Endothelial cell of umbilical vein (primary cell): ENCODE data around the gene PCF11. TPM values are rescaled to one million over a fixed set of nuclear protein-coding genes. Genes with fewer than 3 reads are reported as not detected.

ENCODE experiments used
- BruUV-seq: library from RNA; stranded (reverse); fragments of 400-500 nt; replicated peaks from 2 replicates; lab custom pipeline; 2021; lab: Mats Ljungman, UMichigan
- CTCF ChIA-PET: fragments of 300-600, 350-600 bp; sonication (Branson Sonifier 250); formaldehyde crosslinking; loops from one replicate; lab custom pipeline; 2021; ENCODE audit warnings: antibody characterized with exemption, inconsistent platforms; lab: Charles Lee
- POLR2A ChIA-PET: fragments of 300-600, 350-600 bp; sonication (Branson Sonifier 250); formaldehyde crosslinking; loops from one replicate; lab custom pipeline; 2021; ENCODE audit warnings: antibody characterized with exemption, inconsistent platforms; lab: Charles Lee
- DNase-seq: peaks from one replicate; pipeline ENCODE4 v3.0.0-alpha.2; 2011; ENCODE audit warnings: low read depth, low spot score
- FAIRE-seq: peaks from 2 replicates; lab custom pipeline; 2011; peaks lifted over from hg19 to GRCh38; lab: Jason Lieb, UNC
- H2AFZ ChIP-seq: 2 replicates; pipeline ENCODE4 v1.6.0; 2012; ENCODE audit warnings: low read depth, low read length, control low read depth, inconsistent platforms
- H3K27ac ChIP-seq: 2 replicates; pipeline ENCODE4 v1.5.1; 2011; ENCODE audit warnings: low read depth, mild to moderate bottlenecking, control low read depth, low read length, moderate library complexity; ENCODE audit not compliant: insufficient read depth
- H3K27me3 ChIP-seq, 2 experiments: 2 replicates each; pipeline versions ENCODE4 v1.6.0 to v1.6.1; 2011; ENCODE audit warnings: low read length in 2 of 2, mixed read lengths in 1 of 2; ENCODE audit not compliant: control insufficient read depth in 2 of 2, insufficient read depth in 2 of 2
- H3K36me3 ChIP-seq, 2 experiments: 2 replicates in 1 of 2; 3 replicates in 1 of 2; pipeline ENCODE4 v1.5.1; 2011; ENCODE audit warnings: low read length in 2 of 2, mild to moderate bottlenecking in 1 of 2, moderate library complexity in 1 of 2; ENCODE audit not compliant: control insufficient read depth in 2 of 2, insufficient read depth in 2 of 2; ENCODE audit errors: extremely low read depth in 1 of 2
- H3K4me1 ChIP-seq: 3 replicates; pipeline ENCODE4 v1.5.1; 2011; ENCODE audit warnings: mild to moderate bottlenecking, low read length; ENCODE audit not compliant: control insufficient read depth, insufficient read depth; ENCODE audit errors: extremely low read depth
- H3K4me2 ChIP-seq: 2 replicates; pipeline ENCODE4 v1.6.1; 2011; ENCODE audit warnings: low read length, control low read depth, mixed read lengths; ENCODE audit not compliant: insufficient read depth
- H3K4me3 ChIP-seq, 3 experiments: fragments of 200-600 bp in 1 of 3; sonication (generic), shearing (Covaris generic) in 1 of 3; replicated peaks in 1 of 3; 2 replicates each; pipeline ENCODE4 v1.5.1; 2011 to 2016; ENCODE audit warnings: control low read depth in 3 of 3, low read length in 3 of 3, mild to moderate bottlenecking in 2 of 3, inconsistent platforms in 1 of 3, low read depth in 1 of 3, moderate library complexity in 1 of 3; ENCODE audit not compliant: insufficient read depth in 1 of 3
- H3K79me2 ChIP-seq: 2 replicates; pipeline ENCODE4 v1.6.0; 2012; ENCODE audit warnings: low read length, inconsistent platforms; ENCODE audit not compliant: control insufficient read depth, insufficient read depth
- H3K9ac ChIP-seq: replicated peaks from 2 replicates; pipeline ENCODE3; 2011; ENCODE audit warnings: low read length, control low read depth; ENCODE audit not compliant: insufficient read depth; ENCODE audit errors: extremely low read depth
- H3K9me1 ChIP-seq: replicated peaks from 3 replicates; pipeline ENCODE4 v1.6.0; 2011; ENCODE audit warnings: mild to moderate bottlenecking, low read length; ENCODE audit not compliant: control insufficient read depth, insufficient read depth; ENCODE audit errors: extremely low read depth
- H3K9me3 ChIP-seq: replicated peaks from 2 replicates; pipeline ENCODE4 v1.5.1; 2012; ENCODE audit warnings: low read length, inconsistent platforms; ENCODE audit not compliant: control insufficient read depth, insufficient read depth
- H4K20me1 ChIP-seq: replicated peaks from 2 replicates; pipeline ENCODE3; 2011; ENCODE audit warnings: mild to moderate bottlenecking, low read length; ENCODE audit not compliant: control insufficient read depth, insufficient read depth; ENCODE audit errors: extremely low read depth
- EZH2 ChIP-seq: IDR thresholded peaks from 2 replicates; pipeline ENCODE4 v1.6.1; 2012; ENCODE audit warnings: borderline replicate concordance, low read depth, mild to moderate bottlenecking, moderate library complexity, low read length, inconsistent platforms; ENCODE audit not compliant: severe bottlenecking
- FOS ChIP-seq: IDR thresholded peaks from 2 replicates; pipeline ENCODE4 v1.6.1; 2011; ENCODE audit warnings: mild to moderate bottlenecking, low read length, moderate library complexity, borderline replicate concordance; ENCODE audit not compliant: insufficient read depth
- GATA2 ChIP-seq: IDR thresholded peaks from 2 replicates; pipeline ENCODE4 v1.7.0; 2011; ENCODE audit warnings: low read depth, mild to moderate bottlenecking, moderate library complexity, mixed read lengths, low read length; ENCODE audit not compliant: insufficient read length, insufficient read depth
- JUN ChIP-seq: IDR thresholded peaks from 2 replicates; pipeline ENCODE4 v1.6.1; 2011; ENCODE audit warnings: borderline replicate concordance, low read depth; ENCODE audit not compliant: insufficient read length, insufficient read depth
- MYC ChIP-seq: IDR thresholded peaks from one replicate; pipeline ENCODE4 v1.6.1; 2011; ENCODE audit warnings: mild to moderate bottlenecking, low read depth, low read length
- POLR2A ChIP-seq: IDR thresholded peaks from 2 replicates; pipeline ENCODE4 v1.6.1; 2012; ENCODE audit warnings: low read depth, mild to moderate bottlenecking, control low read depth, low read length
- POLR2AphosphoS5 ChIP-seq: IDR thresholded peaks from 2 replicates; pipeline ENCODE4 v1.6.1; 2012; ENCODE audit warnings: low read depth, mild to moderate bottlenecking, control low read depth, low read length, moderate library complexity; ENCODE audit not compliant: insufficient read depth
- dilution Hi-C: fragments of 300-500 bp; cut with MboI; formaldehyde crosslinking; loops from one replicate; pipeline ENCODE4 v1.15.0; 2019; ENCODE audit warnings: low sequenced_read_pairs; ENCODE audit not compliant: extremely low pct_ligation_motif_present
- intact Hi-C: fragments of 100-400 bp; cut with micrococcal nuclease; formaldehyde crosslinking; loops from one replicate; pipeline ENCODE4 v1.10.0; 2022
- polyA plus RNA-seq, 4 experiments: library from polyadenylated mRNA; depleted of rRNA in 3 of 4; stranded (reverse) in 3 of 4; unstranded in 1 of 4; fragments of >200 nt; gene quantifications; 2 replicates each; pipeline versions ENCODE4 v1.2.1 to v1.2.3, GENCODE V29; 2011 to 2012; ENCODE audit warnings: missing spikeins in 1 of 4
- total RNA-seq: library from RNA; stranded (reverse); gene quantifications from 2 replicates; pipeline ENCODE4 v1.2.3, GENCODE V29; 2021
- TF ChIP-seq, protein P1 (sequence below), 2 donors: IDR thresholded peaks; 1 replicate in 1 of 2; 2 replicates in 1 of 2; pipeline ENCODE4 v1.5.1; 2011; ENCODE audit warnings: low read length in 2 of 2, mild to moderate bottlenecking in 2 of 2, moderate library complexity in 2 of 2, control low read depth in 1 of 2, inconsistent platforms in 1 of 2, low read depth in 1 of 2; ENCODE audit not compliant: insufficient read depth in 1 of 2; ENCODE audit errors: extremely low read depth in 1 of 2
- TF ChIP-seq, protein P2 (sequence below): IDR thresholded peaks from 2 replicates; pipeline ENCODE4 v1.6.1; 2011; ENCODE audit not compliant: insufficient read depth, insufficient read length

Gene PCF11
- total and polyA plus RNA-seq, 2 donors (not counting 3 experiments of a cell fraction or from before 2014, with no cell fraction given), result 38.0 to 51.2 TPM

DNA sequence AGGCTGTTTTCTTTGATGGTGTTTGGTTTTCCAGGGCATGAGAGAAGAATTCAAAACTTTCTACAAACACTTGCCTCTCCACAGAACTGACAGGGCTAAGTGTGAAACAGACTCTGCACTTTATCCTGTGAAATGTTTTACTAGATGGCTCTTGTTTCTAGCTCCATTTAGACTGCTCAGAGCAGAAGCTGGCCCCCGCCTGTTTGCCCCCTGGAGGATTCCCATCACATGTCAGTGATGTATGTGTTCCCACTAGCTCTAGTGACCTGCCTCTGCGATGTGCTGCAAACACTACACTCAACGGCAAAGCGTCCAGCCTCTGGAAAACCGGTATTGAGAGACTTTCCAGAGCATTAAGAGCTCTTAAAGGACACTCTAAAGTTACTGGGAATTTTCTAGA lies 41.4 kb upstream of the PCF11 start:
- H3K4me1 ChIP-seq, result peaks cover 3% of the 10 kb centered on the region
- H3K9ac ChIP-seq, result no peak overlapping the region
- H3K9me1 ChIP-seq, result no peaks in the 10 kb centered on the region
- no peak overlapping the region for H3K27ac ChIP-seq
- dilution Hi-C loops, result no loop called here
- intact Hi-C loops, result no loop called here
- H3K4me2 ChIP-seq, result no peak overlapping the region
- no peaks in the 10 kb centered on the region for H3K79me2 ChIP-seq
- no peaks in the 10 kb centered on the region for H3K9me3 ChIP-seq
- H3K36me3 ChIP-seq, result no peaks in the 10 kb centered on the region
- no peaks in the 10 kb centered on the region for H4K20me1 ChIP-seq
- no peak for FAIRE-seq
- no TSS peak for BruUV-seq
- no peak overlapping the region for H3K4me3 ChIP-seq
- no peaks in the 10 kb centered on the region for H3K27me3 ChIP-seq
- ChIA-PET POLR2A (no interaction called here), CTCF (no interaction called here)
- no peak for DNase-seq
- no peak overlapping the region for H2AFZ ChIP-seq
- TF ChIP-seq GATA2, result no peak
- TF ChIP-seq, protein P1, sequence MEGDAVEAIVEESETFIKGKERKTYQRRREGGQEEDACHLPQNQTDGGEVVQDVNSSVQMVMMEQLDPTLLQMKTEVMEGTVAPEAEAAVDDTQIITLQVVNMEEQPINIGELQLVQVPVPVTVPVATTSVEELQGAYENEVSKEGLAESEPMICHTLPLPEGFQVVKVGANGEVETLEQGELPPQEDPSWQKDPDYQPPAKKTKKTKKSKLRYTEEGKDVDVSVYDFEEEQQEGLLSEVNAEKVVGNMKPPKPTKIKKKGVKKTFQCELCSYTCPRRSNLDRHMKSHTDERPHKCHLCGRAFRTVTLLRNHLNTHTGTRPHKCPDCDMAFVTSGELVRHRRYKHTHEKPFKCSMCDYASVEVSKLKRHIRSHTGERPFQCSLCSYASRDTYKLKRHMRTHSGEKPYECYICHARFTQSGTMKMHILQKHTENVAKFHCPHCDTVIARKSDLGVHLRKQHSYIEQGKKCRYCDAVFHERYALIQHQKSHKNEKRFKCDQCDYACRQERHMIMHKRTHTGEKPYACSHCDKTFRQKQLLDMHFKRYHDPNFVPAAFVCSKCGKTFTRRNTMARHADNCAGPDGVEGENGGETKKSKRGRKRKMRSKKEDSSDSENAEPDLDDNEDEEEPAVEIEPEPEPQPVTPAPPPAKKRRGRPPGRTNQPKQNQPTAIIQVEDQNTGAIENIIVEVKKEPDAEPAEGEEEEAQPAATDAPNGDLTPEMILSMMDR (IDR thresholded peaks at IDR 0.05; ENCODE audit: extremely low read depth in 1 of 2, insufficient read depth in 1 of 2, low read depth in 1 of 2, low read length in 2 of 2), result no peak
- TF ChIP-seq EZH2, result no peak
- no peak for TF ChIP-seq FOS
- TF ChIP-seq, protein P2, sequence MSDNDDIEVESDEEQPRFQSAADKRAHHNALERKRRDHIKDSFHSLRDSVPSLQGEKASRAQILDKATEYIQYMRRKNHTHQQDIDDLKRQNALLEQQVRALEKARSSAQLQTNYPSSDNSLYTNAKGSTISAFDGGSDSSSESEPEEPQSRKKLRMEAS, result no peak
- no peak for TF ChIP-seq JUN
- TF ChIP-seq POLR2A, result no peak
- no peak for TF ChIP-seq MYC
- TF ChIP-seq POLR2AphosphoS5, result no peak
